ENCODE measurements around the gene MPPED1. TPM values are rescaled to one million over a fixed set of nuclear protein-coding genes. Genes with fewer than 3 reads are reported as not detected.

Gene MPPED1
- total and polyA plus RNA-seq, 4 experiments from 2014 or later: not detected

DNA sequence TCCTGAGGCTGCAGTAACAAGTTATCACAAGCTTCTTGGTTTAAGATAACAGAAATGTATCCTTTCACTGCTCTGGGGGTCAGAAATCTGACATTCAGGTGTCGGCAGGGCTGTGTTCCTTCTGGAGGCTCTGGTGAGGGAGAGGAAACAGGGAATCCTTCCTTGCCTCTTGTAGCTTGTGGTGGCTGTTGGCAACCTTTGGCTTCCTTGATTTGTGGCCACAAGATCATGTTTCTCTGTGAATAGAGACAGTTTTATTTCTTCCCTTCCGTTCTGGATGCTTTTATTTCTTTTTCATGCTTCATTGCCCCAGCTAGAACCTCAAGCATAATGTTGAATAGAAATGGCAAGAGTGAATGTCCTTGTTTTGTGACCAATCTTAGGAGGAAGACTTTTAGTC lies 44.0 kb downstream of the MPPED1 start:
- intact Hi-C loops (cut with micrococcal nuclease): no loop called here
- Histone ChIP-seq H3K4me1 (ENCODE audit: insufficient read depth, low read length) (no peaks in the 10 kb centered on the region), H3K36me3 (ENCODE audit: insufficient read depth, low read length) (no peaks in the 10 kb centered on the region), H3K9me3 (ENCODE audit: control insufficient read depth in 1 of 2, low read length in 2 of 2) (no peaks in the 10 kb centered on the region), H3K27me3 (ENCODE audit: insufficient read depth, low read length) (no peaks in the 10 kb centered on the region), H3K4me3 (ENCODE audit: low read length in 2 of 2) (no peak overlapping the region), H3K27ac (ENCODE audit: low read depth, low read length) (no peak overlapping the region)
- POLR2A ChIA-PET (ENCODE audit: partially characterized antibody): no interaction called here
- Mint-ChIP-seq H3K4me3 (no peak overlapping the region), H3K36me3 (no peaks in the 10 kb centered on the region), H3K9me3 (peaks cover 0 to 6% (median 4%) of the 10 kb centered on the region in 8 donors), H3K27me3 (peaks cover 11 to 17% of the 10 kb centered on the region in 2 donors), H3K4me1 (no peaks in the 10 kb centered on the region), H3K27ac (no peak overlapping the region)
- CTCF ChIA-PET (ENCODE audit: partially characterized antibody): no interaction called here
- DNase-seq: no peak

GRCh38 chr22:43457002-43457401 lies 45.2 kb downstream of the MPPED1 start:
- Histone ChIP-seq H3K27ac (ENCODE audit: low read depth, low read length) (no peak overlapping the region), H3K4me1 (ENCODE audit: insufficient read depth, low read length) (no peaks in the 10 kb centered on the region), H3K27me3 (ENCODE audit: insufficient read depth, low read length) (no peaks in the 10 kb centered on the region), H3K9me3 (ENCODE audit: control insufficient read depth in 1 of 2, low read length in 2 of 2) (no peaks in the 10 kb centered on the region), H3K4me3 (ENCODE audit: low read length in 2 of 2) (no peak overlapping the region), H3K36me3 (ENCODE audit: insufficient read depth, low read length) (no peaks in the 10 kb centered on the region)
- intact Hi-C loops (cut with micrococcal nuclease): no loop called here
- H3K36me3 Mint-ChIP-seq: peaks cover 0 to 2% of the 10 kb centered on the region in 2 donors
- CTCF ChIA-PET (ENCODE audit: partially characterized antibody): no interaction called here
- DNase-seq: no peak
- no peak overlapping the region for H3K27ac Mint-ChIP-seq
- POLR2A ChIA-PET (ENCODE audit: partially characterized antibody): no interaction called here
- no peaks in the 10 kb centered on the region for H3K4me1 Mint-ChIP-seq
- peaks cover 12 to 24% of the 10 kb centered on the region in 2 donors for H3K27me3 Mint-ChIP-seq
- no peak overlapping the region for H3K4me3 Mint-ChIP-seq
- H3K9me3 Mint-ChIP-seq: peaks cover 0 to 17% (median 8%) of the 10 kb centered on the region in 8 donors

- Mint-ChIP-seq H3K36me3 (peaks cover 0 to 7% of the 10 kb centered on the region in 2 donors), H3K4me3 (no peak overlapping the region), H3K27me3 (peaks cover 18 to 39% of the 10 kb centered on the region in 2 donors), H3K4me1 (no peaks in the 10 kb centered on the region), H3K9me3 (peaks cover 5 to 38% (median 22%) of the 10 kb centered on the region in 8 donors), H3K27ac (no peak overlapping the region)
- no peaks in the 10 kb centered on the region for H3K4me1 ChIP-seq (ENCODE audit: insufficient read depth, low read length)
- no peak for DNase-seq
- no peak overlapping the region for H3K4me3 ChIP-seq (ENCODE audit: low read length in 2 of 2)
- CTCF ChIA-PET (ENCODE audit: partially characterized antibody): no interaction called here
- POLR2A ChIA-PET (ENCODE audit: partially characterized antibody): no interaction called here
- H3K9me3 ChIP-seq (ENCODE audit: control insufficient read depth in 1 of 2, low read length in 2 of 2): no peaks in the 10 kb centered on the region
- no peaks in the 10 kb centered on the region for H3K27me3 ChIP-seq (ENCODE audit: insufficient read depth, low read length)
- intact Hi-C loops (cut with micrococcal nuclease): no loop called here
- no peaks in the 10 kb centered on the region for H3K36me3 ChIP-seq (ENCODE audit: insufficient read depth, low read length)
- no peak overlapping the region for H3K27ac ChIP-seq (ENCODE audit: low read depth, low read length)
Measured at GRCh38 chr22:43462701-43463100, 50.9 kb downstream of the MPPED1 start.

- Histone ChIP-seq H3K4me3 (ENCODE audit: low read length in 2 of 2) (no peak overlapping the region), H3K9me3 (ENCODE audit: control insufficient read depth in 1 of 2, low read length in 2 of 2) (no peaks in the 10 kb centered on the region), H3K27me3 (ENCODE audit: insufficient read depth, low read length) (peaks cover 3% of the 10 kb centered on the region), H3K27ac (ENCODE audit: low read depth, low read length) (no peak overlapping the region), H3K4me1 (ENCODE audit: insufficient read depth, low read length) (no peaks in the 10 kb centered on the region), H3K36me3 (ENCODE audit: insufficient read depth, low read length) (no peaks in the 10 kb centered on the region)
- Mint-ChIP-seq H3K27me3 (peaks cover 25 to 41% of the 10 kb centered on the region in 2 donors), H3K4me1 (no peaks in the 10 kb centered on the region), H3K36me3 (peaks cover 0 to 7% of the 10 kb centered on the region in 2 donors), H3K9me3 (peaks cover 5 to 38% (median 21%) of the 10 kb centered on the region in 8 donors), H3K4me3 (no peak overlapping the region), H3K27ac (no peak overlapping the region)
- no peak for DNase-seq
- intact Hi-C loops (cut with micrococcal nuclease): no loop called here
- ChIA-PET CTCF (ENCODE audit: partially characterized antibody) (no interaction called here), POLR2A (ENCODE audit: partially characterized antibody) (no interaction called here)
Measured at GRCh38 chr22:43464809-43465208, 53.0 kb downstream of the MPPED1 start.

DNA sequence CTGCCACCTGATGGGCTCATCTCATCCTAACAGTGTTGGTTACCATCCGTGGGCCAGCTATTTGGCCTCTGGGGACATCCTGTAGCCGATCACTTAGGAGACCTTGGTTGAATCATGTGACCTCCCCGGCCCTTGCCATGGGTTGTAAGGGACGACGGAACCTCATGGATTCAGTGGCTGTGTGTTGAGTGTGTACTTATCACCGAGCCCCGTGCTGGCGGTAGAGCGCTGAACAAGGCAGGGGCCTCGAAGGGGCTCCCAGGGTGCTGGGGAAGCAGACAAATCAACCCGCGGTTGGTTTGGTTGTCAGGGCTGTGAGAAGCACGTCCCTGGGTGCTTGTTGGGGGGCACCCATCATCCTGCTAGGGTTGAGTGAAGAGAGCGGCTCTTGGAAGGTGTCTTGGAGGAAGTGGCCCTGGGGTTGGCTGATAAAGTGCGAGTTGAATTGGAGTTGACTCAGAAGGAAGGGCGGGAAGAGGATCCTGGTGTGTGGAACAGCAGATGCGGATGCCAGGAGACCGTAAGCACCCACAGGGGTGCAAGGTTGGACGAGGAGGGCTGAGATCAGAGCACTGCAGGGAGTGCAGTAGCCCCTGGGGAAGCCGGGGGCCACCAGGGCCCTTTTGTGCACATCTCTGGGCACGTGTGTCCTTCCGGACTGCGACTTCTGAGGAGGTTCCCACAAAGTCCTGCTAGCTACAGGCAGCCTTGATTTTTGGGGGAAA lies 53.6 kb downstream of the MPPED1 start:
- peaks cover 29 to 46% of the 10 kb centered on the region in 2 donors for H3K27me3 Mint-ChIP-seq
- H3K27me3 ChIP-seq (ENCODE audit: insufficient read depth, low read length): peaks cover 3% of the 10 kb centered on the region
- no peaks in the 10 kb centered on the region for H3K4me1 Mint-ChIP-seq
- no peak for DNase-seq
- intact Hi-C loops (cut with micrococcal nuclease): no loop called here
- POLR2A ChIA-PET (ENCODE audit: partially characterized antibody): no interaction called here
- no peaks in the 10 kb centered on the region for H3K4me1 ChIP-seq (ENCODE audit: insufficient read depth, low read length)
- H3K4me3 ChIP-seq (ENCODE audit: low read length in 2 of 2): no peak overlapping the region
- no peak overlapping the region for H3K27ac ChIP-seq (ENCODE audit: low read depth, low read length)
- CTCF ChIA-PET (ENCODE audit: partially characterized antibody): no interaction called here
- no peaks in the 10 kb centered on the region for H3K9me3 ChIP-seq (ENCODE audit: control insufficient read depth in 1 of 2, low read length in 2 of 2)
- no peaks in the 10 kb centered on the region for H3K36me3 ChIP-seq (ENCODE audit: insufficient read depth, low read length)
- H3K4me3 Mint-ChIP-seq: no peak overlapping the region
- H3K27ac Mint-ChIP-seq: no peak overlapping the region
- H3K36me3 Mint-ChIP-seq: peaks cover 0 to 7% of the 10 kb centered on the region in 2 donors
- peaks cover 4 to 35% (median 20%) of the 10 kb centered on the region in 8 donors for H3K9me3 Mint-ChIP-seq

DNA sequence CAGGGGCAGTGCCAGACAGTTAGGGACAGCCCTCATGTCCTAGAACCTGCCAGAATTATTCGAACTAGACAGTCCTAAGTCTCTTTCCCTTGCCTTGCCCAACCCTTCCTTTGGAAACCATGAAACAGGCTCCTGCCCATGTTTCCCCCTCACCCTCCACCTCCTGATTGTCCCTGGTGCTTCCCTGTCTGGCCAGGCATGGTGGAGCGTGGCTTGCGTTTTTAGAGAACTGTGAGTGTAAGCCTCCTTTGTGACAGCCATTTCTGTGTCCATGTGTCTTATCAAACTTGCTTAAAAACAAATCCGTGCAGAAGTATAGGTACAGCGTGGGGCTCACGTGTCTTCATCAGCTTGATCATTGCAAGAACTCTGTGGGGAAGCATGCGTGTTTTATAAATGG lies 54.9 kb downstream of the MPPED1 start:
- no peak overlapping the region for H3K27ac ChIP-seq (ENCODE audit: low read depth, low read length)
- peaks cover 25 to 38% of the 10 kb centered on the region in 2 donors for H3K27me3 Mint-ChIP-seq
- POLR2A ChIA-PET (ENCODE audit: partially characterized antibody): no interaction called here
- intact Hi-C loops (cut with micrococcal nuclease): no loop called here
- no peak overlapping the region for H3K4me3 Mint-ChIP-seq
- H3K27me3 ChIP-seq (ENCODE audit: insufficient read depth, low read length): peaks cover 3% of the 10 kb centered on the region
- H3K4me1 Mint-ChIP-seq: no peaks in the 10 kb centered on the region
- H3K4me1 ChIP-seq (ENCODE audit: insufficient read depth, low read length): no peaks in the 10 kb centered on the region
- peaks cover 0 to 5% of the 10 kb centered on the region in 2 donors for H3K36me3 Mint-ChIP-seq
- DNase-seq: no peak
- H3K36me3 ChIP-seq (ENCODE audit: insufficient read depth, low read length): no peaks in the 10 kb centered on the region
- H3K9me3 ChIP-seq (ENCODE audit: control insufficient read depth in 1 of 2, low read length in 2 of 2): no peaks in the 10 kb centered on the region
- CTCF ChIA-PET (ENCODE audit: partially characterized antibody): no interaction called here
- peaks cover 0 to 23% (median 16%) of the 10 kb centered on the region in 8 donors for H3K9me3 Mint-ChIP-seq
- H3K4me3 ChIP-seq (ENCODE audit: low read length in 2 of 2): no peak overlapping the region
- H3K27ac Mint-ChIP-seq: no peak overlapping the region

DNA sequence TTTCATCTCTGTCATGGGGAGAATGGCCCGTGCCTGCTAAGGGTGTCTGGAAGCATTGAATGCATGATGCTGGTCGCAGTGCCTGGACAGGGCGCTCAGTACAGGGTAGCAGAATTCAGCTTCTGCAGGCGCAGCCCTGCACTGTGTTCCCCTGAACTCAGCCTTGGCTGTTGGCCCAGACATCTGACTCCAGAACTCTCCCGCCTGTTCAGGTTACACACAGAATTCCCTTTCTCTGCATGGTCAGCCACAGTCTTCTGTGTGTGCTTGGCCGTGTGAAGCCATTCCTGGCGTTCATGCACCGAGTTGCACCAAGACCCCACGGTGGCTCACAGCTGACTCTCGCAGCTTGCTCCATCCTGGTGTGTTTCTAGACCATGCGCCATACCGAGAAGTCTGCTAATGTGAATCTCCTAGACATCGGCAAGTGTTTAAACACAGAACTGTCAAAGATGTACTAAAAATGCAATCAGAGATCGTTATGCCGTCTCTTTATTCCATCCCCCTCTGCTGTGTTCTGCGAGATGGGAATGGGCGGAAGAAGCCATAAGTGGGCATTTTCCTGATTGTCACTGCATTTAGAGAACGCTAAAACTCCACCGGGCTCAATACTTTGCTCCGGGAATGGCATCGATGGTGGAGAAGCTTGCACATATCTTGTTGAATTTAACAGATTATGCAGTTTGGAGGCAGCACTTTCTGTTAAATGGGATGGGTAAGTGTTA lies 55.6 kb downstream of the MPPED1 start:
- peaks cover 3% of the 10 kb centered on the region for H3K27me3 ChIP-seq (ENCODE audit: insufficient read depth, low read length)

More for the DNA sequence above, 55.6 kb downstream of the MPPED1 start:
- H3K9me3 ChIP-seq (ENCODE audit: control insufficient read depth in 1 of 2, low read length in 2 of 2): no peaks in the 10 kb centered on the region
- no peaks in the 10 kb centered on the region for H3K4me1 Mint-ChIP-seq
- H3K27me3 Mint-ChIP-seq: peaks cover 25 to 38% of the 10 kb centered on the region in 2 donors
- H3K9me3 Mint-ChIP-seq: peaks cover 0 to 23% (median 14%) of the 10 kb centered on the region in 8 donors
- ChIA-PET CTCF (ENCODE audit: partially characterized antibody) (no interaction called here), POLR2A (ENCODE audit: partially characterized antibody) (no interaction called here)
- H3K27ac Mint-ChIP-seq: no peak overlapping the region
- H3K4me1 ChIP-seq (ENCODE audit: insufficient read depth, low read length): no peaks in the 10 kb centered on the region
- H3K4me3 Mint-ChIP-seq: no peak overlapping the region
- no peak overlapping the region for H3K27ac ChIP-seq (ENCODE audit: low read depth, low read length)
- intact Hi-C loops (cut with micrococcal nuclease): no loop called here
- H3K4me3 ChIP-seq (ENCODE audit: low read length in 2 of 2): no peak overlapping the region
- no peak for DNase-seq
- no peaks in the 10 kb centered on the region for H3K36me3 ChIP-seq (ENCODE audit: insufficient read depth, low read length)
- H3K36me3 Mint-ChIP-seq: peaks cover 0 to 5% of the 10 kb centered on the region in 2 donors

Measured in CD4-positive, alpha-beta memory T cell (primary cell).